Left forelimb (tissue), 1 donor: ENCODE results near the gene HNF1A.
A peak's percentile ranks its signal among the peaks of the same experiment; 100 is the strongest.
"Not testable (repeated sequence)": the region's sequence is repeated elsewhere in the genome, so short reads cannot be mapped to it uniquely, and the experiment has no call there.

ENCODE experiments used
- DNase-seq: peaks from one replicate; pipeline ENCODE4 v3.0.0-alpha.2; 2018; ENCODE audit warnings: low spot score

The HNF1A gene

DNA sequence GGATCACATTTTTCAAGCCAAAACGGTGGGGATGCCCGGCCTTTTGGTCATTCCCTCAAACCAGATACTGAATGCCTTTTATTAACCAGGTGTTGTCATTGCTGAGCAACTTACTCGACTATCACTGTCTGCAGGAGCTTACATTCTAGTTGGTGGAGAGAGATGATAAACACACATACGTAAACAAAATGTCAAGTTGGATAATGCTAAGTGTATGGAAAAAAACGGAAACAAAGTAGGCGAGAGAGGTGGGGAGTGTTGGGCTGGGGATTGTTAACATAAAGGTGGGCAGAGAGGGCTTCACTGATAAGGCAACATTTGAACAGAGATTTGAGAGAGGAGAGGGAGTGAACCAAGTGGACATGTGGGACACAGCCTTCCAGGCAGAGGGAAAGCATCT lies 33.5 kb downstream of the HNF1A start:
- DNase-seq, result no peak

DNA sequence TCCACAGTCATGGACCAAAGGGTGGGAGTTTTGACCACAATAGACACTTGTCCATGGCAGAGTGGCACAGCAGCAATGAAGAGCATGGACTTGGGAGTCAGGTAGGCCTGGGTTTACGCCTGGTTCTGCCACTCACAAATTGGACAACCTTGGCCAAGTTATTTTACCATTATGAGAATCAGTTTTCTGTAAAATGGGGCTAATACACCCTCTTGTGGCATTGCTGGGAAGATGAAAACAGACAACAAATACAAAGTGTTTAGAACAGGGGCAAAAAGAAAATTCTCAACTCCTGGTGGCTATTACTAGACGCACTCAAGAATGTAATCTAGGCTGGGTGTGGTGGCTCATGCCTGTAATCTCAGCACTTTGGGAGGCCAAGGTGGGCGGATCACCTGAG lies 35.4 kb downstream of the HNF1A start:
- no peak for DNase-seq

DNA sequence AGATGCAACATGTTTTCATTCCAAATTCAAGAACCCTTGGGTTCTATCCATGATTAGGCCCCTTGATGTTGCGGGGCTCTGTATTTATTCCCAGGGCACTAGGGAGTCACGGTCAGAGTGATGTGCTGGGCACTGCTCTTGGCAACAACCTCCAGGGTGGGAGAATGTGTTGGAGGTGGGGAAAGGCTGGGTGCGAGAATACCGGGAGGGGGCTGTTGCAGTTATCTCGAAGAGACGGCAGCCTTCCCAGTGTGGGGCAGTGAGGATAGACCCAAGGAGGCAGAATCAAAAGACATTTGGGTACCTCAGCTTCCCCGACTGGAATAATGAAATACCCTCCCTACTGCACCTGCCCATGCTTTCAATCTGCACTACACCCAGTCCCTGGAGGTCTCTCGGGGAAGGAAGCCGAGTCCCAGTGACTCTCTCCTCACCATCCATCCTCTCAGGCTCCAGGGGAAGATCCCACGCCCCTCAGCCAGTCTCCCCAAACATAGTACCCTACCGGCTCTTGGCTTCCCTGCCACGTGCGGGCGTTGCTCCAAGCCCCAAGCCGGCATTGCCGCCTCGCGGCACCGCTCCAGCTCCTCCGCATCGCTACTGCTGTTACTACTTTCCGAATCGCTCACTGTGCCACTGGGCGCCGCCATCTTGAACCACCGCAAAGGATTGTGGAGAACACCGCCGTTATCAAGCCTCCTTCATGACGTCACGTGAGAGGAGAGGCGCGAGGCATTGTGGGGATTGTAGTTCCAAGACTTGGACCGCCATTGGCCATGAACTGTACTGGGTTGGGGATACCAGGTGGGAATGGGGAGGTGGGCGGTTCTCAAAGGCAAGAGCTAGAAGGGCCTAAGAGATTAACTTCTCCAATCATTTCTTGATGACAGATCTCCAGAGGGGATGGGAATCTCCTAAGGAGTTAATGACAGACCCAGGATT lies 37.8 kb downstream of the HNF1A start, which contains the start of gene C12orf43:
Gene C12orf43 (minus strand): TSS at position 663 of the 942 bp plus-strand sequence. CDS start 13 bp downstream, at position 650.
- peak; percentile 90 for DNase-seq

DNA sequence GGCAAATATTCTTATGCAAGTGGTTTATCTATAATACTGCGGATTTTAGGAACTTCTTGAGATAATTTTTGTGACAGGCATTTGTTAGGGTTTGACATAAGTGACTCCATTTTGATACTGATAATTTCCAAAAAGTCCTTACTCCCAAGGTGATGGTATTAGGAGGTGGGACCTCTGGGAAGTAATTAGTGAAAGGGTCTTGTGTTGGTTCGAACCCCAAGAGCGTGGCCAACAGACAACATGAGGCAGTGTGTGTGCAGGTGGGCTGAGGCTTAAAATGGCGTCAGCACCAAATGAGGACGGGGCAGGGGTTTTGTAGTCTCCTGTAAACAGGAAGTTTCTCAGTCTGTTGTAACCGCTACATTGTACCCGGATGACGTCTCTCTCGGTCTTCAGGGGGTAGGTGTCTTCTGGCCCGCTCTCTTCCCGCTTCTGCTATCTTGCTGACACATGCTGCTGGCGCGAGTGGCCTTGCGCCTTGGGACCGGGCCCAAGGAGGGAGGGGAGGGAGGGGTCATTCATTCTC lies 39.7 kb downstream of the HNF1A start:
- DNase-seq, result no peak

DNA sequence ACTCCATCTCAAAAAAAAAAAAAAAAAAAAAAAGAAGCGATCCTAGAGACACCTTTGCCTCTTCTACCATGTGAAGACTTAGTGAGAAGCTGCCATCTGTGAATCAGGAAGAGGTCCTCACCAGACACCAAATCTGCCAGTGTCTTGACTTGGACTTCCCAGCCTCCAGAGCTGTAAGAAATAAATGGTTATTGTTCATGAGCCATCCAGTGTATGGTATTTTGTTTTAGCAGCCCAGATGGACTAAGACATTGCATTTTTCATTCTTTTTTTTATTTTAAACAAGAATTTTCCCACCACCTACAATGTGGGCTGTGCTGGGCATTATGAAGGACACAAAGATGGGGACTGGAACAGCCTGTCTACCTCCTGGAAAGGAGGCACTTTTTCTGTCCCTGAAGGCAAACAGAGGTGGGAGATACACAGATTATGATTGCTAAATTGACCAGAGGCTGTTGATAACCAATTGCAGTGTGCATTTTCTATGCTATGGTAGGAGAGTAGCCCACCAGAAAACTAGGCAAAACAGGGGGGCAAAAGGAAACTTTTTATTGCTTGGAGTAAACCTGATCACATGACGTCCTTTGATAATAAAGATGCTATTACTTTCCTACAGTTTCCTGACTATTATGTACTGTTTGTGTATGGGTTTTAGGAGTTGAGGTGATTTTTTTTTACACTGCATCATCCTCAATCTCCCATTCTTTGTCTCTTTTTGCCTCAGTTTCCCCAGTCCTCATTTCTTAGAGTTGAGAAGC lies 40.7 kb downstream of the HNF1A start:
- no peak for DNase-seq

DNA sequence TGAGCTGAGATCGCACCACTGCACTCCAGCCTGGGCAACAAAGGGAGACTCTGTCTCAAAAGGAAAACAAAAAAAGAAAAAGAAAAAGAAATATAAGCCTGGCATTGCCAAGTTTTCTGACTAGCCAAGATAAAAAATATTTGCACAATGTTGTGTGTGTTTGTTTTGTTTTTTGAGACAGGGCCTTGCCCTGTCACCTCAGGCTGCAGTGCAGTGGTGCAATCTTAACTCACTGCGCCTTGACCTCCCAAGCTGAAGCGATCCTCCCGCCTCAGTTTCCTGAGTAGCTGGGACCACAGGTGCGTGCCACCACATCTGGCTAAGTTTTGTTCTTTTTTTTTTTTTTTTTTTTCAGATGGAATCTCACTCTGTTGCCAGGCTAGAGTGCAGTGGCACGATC lies 43.4 kb downstream of the HNF1A start:
- DNase-seq, result no peak

DNA sequence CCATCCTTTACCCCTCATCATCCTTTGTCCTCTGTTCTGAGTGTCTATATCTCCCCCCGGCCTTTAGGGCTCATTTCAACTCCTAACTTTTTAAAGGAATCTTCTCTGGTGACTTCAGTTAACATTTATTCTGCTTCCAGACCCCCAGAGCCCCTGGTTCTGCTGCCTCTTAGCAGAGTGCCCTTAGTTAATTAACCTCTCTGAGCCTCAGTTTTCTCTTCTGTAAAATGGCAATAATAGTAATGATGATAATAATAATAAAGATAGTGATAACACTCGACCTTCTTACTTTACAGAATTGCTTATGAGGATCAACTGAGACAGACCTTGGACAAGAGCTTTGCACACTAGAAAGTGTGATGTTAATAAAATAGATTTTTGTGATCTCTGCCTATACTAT lies 44.4 kb downstream of the HNF1A start:
- no peak for DNase-seq

DNA sequence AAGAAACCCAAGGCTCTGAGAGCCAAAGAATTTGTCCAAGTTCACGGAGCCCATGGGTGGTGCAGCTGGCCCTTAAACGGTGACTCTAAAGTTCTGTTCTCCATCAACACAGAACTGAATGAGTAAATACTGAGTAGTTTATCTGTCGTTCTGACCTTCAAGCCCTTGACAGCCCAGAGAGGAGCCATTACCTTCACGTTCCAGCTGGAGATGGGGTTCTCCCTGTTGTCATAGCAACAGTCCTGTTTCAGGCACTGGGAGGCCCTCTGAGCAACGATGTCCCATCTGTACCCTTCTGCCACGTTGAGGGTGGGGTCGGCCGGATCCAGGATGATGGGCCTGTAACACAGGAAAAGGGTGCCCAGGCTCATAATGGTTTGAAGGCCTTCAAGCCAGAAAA lies 45.5 kb downstream of the HNF1A start:
- DNase-seq, result no peak

DNA sequence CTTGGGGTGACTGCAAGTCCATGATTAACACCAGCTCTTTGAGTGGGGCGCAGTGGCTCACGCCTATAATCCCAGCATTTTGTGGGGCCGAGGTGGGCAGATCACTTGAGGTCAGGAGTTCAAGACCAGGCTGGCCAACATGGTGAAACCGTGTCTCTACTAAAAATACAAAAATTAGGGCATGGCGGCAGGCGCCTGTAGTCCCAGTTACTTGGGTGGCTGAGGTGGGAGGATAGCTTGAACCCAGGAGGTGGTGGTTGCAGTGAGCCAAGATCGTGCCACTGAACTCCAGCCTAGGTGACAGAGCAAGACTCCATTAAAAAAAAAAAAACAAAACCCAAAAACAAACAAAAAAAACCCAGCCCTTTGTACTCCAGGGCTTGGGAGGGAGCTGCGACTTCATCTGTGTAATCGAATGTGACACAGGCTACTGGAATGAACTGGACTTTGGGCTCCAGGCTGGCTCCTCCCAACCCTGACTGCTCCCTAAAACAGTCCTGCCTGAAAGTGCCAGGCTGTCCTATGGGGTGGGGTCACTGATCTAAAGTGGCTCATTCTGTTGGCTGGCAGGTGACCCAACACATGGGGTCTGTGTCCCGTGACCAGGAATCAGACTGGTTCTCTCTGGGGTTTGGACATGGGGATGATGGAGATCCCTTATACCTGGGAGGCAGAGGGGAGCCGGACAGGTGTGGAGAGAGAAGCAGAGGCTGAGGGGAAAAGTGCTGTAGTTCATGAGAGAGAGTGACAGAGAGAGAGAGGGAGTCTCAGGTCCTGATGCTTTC lies 47.3 kb downstream of the HNF1A start:
- no peak for DNase-seq

DNA sequence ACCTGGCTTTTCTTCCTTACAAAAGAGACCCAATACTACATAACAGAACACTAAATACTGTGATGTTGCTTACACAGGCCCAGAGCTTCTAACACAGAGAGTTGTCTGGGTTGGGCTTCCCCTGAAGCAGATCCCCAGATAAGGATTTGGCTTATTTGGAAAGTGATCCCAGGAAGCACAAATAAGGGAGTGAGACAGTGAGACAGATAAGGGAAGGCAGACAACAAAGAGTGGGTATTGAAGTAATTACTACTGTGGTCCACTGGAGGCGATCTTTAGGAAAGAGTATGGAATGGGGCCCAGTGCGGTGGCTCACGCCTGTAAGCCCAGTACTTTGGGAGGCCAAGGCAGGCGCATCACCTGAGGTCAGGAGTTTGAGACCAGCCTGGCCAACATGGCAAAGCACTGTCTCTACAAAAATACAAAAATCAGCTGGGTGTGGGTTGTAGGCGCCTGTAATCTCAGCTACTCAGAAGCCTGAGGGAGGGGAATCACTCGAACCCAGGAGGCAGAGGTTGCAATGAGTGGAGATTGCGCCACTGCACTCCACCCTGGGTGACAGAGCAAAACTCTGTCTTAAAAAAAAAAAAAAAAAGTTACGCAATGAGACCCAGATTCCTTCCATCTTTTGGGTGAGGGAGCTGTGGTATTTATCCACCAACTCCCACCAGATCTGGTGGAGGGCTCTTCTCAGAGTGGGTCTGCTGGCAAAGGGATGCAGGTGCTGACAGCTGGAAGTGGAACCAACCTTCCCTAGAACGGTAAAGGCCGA lies 48.1 kb downstream of the HNF1A start:
- no peak for DNase-seq

DNA sequence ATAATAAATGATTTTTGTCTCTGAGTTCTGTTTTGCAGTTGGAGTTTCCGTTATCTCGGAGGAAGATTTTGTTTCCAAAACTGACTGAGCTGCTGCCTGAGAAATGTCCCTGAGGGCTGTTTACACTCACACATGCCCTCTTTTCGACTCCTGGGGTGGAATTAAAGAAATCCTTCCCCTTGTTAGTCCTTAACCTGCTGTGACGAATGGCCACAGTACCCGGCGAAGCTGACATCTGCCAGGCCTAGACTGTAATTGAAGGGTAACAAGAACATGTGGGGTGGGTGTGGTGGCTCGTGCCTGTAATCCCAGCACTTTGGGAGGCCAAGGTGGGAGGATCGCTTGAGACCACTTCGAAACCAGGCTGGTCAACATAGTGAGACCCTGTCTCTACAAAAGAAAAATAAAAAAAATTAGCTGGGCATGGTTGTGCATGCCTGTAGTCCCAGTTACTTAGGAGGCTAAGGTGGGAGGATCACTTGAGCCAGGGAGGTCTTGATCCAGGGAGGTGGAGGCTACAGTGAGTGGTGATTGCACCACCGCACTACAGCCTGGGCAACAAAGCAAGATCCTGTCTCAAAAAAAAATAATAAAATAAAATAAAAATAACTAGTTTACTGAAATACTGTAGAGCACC lies 52.4 kb downstream of the HNF1A start:
- DNase-seq, result no peak

DNA sequence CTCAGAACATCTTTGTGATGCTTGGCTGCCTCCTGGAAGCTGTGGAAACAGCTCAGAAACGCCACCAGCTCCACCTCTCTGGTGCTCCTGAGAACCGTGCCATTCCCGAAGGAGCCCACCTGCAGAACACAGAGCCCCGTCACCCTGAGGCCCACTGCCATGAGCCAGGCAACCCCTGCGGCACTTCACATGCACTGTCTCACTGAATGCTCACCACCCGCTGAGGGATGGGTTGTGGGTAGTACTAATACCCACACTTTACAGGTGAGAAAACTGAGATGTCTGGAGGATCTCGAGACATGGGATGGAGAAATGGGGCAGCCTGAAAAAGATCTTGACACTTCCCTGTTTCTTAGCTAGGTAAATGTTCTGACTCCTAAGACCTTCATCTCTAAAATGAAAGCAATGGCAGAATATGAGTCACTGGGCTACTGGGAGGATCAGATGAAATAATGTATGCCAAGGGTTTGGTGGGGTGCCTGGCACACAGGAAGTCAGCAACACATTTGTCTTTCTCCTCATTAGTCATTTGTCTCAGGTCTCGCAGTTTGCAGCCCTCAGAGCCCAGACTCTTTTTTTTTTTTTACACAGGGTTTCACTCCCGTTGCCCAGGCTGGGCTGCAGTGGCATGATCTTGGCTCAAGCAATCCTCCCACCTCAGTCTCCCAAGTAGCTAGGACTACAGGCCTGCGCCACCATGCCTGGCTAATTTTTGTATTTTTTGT lies 55.4 kb downstream of the HNF1A start:
- no peak for DNase-seq

DNA sequence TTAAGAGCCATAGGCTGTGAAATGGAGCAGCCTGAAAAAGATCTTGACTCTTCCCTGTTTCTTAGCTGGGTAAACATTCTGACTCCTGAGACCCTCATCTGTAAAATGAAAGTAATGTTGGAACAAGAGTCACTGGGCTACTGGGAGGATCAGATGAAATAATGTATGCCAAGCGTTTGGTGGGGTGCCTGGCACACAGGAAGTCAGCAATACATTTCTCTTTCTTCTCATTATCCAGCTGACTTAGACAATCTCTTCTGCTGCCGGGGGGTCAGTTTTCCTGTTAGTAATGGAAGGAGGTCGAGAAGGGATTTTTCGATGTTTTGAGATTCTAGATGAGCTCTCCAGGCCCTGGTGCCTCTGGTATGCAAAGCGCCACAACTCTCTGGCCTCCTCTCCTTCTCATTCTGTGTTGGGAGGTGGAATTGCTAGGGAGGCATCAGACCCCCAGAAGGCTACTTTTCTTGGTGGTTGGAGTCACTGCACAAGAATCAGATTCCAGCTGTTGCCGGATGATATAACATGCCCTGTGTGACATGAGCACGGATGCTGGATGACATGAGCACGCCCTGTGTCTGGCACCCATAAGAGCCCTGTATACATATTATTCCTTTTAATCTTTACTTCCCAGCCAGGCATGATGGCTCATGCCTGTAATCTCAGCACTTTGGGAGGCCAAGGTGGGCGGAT lies 56.4 kb downstream of the HNF1A start:
- DNase-seq, result no peak

DNA sequence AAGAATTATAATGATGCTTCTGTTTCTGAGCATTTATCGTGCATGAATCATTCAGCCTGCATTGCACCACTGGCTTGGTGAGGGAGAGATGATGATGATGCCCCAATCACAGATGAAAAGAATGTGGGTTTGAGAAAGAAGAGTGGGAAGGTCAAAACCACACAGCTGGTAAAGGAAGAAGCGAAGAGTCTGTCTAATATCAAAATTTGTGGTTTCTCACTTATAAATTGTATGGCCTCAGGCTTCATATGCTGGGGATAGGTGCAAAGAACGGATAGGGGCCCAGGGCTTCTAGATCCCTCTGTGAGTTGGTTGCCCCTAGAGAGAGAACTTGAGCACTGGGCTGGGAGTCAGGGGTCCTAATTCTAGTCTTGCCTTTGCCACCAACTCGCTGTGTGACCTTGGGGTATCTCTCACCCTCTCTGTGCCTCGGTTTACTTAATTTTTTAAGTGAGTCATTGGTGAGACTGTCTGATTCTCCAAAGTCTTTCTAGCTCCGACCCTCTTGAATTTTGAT lies 58.5 kb downstream of the HNF1A start:
- no peak for DNase-seq

DNA sequence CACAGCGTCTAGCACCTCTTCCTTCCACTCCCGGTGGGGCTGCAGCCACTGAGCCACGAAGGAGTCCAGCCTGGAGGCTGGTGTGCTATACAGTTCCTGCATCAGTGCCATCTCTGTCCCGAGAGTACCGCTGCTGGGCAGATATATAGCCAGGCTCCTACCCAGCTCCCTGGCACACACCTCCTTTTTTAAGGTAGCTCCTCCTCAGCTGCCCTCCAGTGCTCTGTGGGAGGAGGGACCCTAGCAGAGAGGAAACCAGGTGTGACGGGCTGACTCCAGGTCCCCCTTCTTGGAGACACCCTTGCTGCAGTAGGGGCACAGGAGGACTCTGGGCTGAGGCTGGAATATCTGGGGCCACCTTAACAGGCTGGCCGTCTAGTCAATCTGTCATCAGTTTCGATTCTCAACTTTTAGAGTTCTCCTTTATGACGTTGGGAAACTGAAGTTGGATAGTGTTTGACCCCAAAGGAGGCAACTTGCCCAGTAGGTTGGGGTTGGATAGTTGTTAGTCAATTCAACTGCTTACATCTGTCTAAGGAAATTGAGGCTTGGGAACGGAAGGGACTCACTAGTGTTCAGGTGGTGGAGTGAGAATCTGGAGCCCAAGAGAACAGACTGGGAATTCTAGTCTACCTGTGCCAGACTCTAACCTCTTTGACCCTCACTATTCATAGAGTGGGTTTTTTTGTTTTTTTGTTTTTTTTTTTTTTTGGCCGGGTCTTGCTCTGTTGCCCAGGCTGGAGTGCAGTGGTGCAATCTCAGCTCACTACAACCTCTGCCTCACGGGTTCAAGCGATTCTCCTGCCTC lies 60.7 kb downstream of the HNF1A start, which contains the start of gene OASL:
Gene OASL (minus strand): TSS at position 386 of the 808 bp plus-strand sequence. CDS start 275 bp downstream, at position 111.
- no peak for DNase-seq

DNA sequence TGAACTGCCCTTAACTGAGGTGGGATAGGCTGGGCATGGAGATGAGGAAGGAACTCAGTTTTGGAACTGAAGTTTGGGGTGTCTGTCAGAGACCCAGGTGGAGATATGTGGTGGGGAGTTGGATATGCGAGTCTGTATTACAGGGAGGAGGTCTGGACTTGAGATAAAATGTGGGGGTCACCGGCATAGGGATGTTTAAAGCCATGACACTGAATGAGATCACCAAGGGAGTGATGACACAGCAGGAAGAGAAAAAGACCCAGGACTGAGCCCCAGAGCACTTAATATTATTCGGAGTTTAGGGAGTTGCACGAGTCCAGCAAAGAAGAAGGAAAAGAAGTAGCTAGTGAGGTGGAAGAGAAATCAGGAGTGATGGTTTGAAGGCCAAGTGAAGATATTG lies 64.7 kb downstream of the HNF1A start:
- DNase-seq, result no peak

DNA sequence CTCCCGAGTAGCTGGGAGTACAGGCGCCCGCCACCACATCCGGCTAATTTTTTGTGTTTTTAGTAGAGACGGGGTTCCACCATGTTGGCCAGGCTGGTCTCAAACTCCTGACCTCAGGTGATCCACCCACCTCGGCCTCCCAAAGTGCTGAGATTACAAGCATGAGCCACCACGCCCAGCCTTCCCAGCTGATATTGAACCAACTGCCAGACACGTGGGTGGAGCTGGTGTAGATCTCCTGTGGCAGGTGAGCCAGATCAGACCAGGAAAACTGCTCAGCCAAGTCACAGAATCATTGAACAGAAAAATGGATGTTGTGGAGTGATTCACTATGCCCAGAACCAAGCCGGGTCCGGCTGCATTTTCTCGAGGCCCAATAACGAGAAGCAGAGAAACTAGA lies 69.1 kb downstream of the HNF1A start:
- DNase-seq, result not testable (repeated sequence)

DNA sequence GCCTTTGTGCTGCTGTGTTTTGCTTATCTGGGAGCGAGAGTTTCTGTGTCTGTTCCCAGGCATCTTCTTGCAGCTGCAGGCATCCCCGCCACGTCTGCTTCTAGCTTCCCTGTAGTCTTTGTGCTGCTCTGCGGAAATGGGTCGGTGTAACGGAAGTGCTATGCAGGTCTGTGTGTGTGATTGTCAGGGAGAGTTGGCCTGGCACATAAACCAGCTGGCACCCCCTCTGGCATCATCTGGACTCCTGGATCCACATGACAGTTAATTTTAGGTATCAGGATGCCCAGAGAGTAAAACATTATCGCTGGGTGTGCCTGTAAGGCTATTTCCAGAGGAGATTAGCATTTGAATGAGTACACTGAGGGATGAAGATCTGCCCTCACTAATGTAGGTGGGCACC lies 70.1 kb downstream of the HNF1A start:
- no peak for DNase-seq
